GM21723 (cell line): ENCODE data around the gene FJX1.
"Not testable (repeated sequence)": the region's sequence is repeated elsewhere in the genome, so short reads cannot be mapped to it uniquely, and the experiment has no call there.

Experiments used
- ATAC-seq: cut with Tn5 transposase; IDR thresholded peaks from one replicate; pipeline ENCODE4 v1.9.1; 2021; ENCODE audit warnings: mild to moderate bottlenecking, moderate library complexity; ENCODE audit not compliant: unreplicated experiment

FJX1 gene

GRCh38 chr11:35663408-35663702, 45.1 kb downstream of the FJX1 start:
- no peak for ATAC-seq

DNA sequence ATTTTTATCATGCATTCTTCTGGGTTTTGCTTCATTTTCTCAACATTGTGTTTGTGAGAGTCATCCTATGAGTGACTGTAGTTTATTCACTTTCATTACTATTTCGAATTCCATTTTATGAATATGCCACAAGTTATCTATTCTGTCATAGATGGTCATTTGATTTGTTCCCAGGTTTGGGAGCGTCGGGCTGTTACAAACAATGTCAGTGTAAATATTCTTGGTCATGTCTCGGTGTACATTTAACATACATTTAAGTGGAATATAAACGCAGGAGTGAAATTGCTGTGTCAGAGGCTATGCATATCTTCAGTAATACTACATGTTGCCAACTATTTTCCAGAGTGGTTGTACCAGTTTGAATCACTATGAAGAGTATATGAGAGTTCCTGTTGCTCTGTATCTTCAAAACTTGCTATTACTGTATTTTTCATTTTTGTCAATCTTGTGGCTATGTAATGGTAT, 46.7 kb downstream of the FJX1 start:
- ATAC-seq: no peak

- no peak for ATAC-seq
These were observed 49.0 kb downstream of the FJX1 start for GRCh38 chr11:35667257-35667656.

- not testable (repeated sequence) for ATAC-seq
These were observed 50.1 kb downstream of the FJX1 start for GRCh38 chr11:35668350-35668749.
